Liver (tissue), 3 donors: ENCODE measurements around the gene ADAMTS2.

Experiments used
- EGR1 ChIP-seq, 2 donors: IDR thresholded peaks; 2 replicates each; pipeline ENCODE4 v1.6.1; 2016 to 2018; ENCODE audit warnings: antibody characterized with exemption in 2 of 2, low read depth in 2 of 2
- JUND ChIP-seq, 2 donors: IDR thresholded peaks; 2 replicates each; pipeline ENCODE4 v1.6.1; 2016; ENCODE audit warnings: antibody characterized with exemption in 2 of 2
- RAD21 ChIP-seq, 2 donors: IDR thresholded peaks; 2 replicates each; pipeline ENCODE4 v1.6.1; 2016; ENCODE audit warnings: antibody characterized with exemption in 2 of 2, mild to moderate bottlenecking in 2 of 2
- RXRA ChIP-seq, 2 donors: IDR thresholded peaks; 2 replicates each; pipeline ENCODE4 v1.6.1; 2017 to 2018; ENCODE audit warnings: antibody characterized with exemption in 2 of 2, mild to moderate bottlenecking in 1 of 2
- SP1 ChIP-seq: IDR thresholded peaks from 2 replicates; pipeline ENCODE4 v1.6.1; 2018; ENCODE audit warnings: antibody characterized with exemption, mild to moderate bottlenecking
- TAF1 ChIP-seq: conservative IDR thresholded peaks from 2 replicates; pipeline ENCODE4 v1.6.1; 2016; ENCODE audit warnings: antibody characterized with exemption, mild to moderate bottlenecking
- YY1 ChIP-seq: IDR thresholded peaks from 2 replicates; pipeline ENCODE4 v1.6.1; 2016; ENCODE audit warnings: antibody characterized with exemption, mild to moderate bottlenecking
- TF ChIP-seq, protein P1 (sequence below): fragments of 150-350 bp; IDR thresholded peaks from 2 replicates; pipeline ENCODE4 v1.5.1; 2017; ENCODE audit warnings: improper control_type of control experiment, low read depth, low read length; ENCODE audit not compliant: missing input control
- TF ChIP-seq, protein P2 (sequence below): IDR thresholded peaks from 2 replicates; pipeline ENCODE4 v1.6.1; 2016; ENCODE audit warnings: antibody characterized with exemption, mild to moderate bottlenecking
- TF ChIP-seq, protein P3 (sequence below): IDR thresholded peaks from 2 replicates; pipeline ENCODE4 v1.6.1; 2016; ENCODE audit warnings: antibody characterized with exemption
- TF ChIP-seq, protein P4 (sequence below): IDR thresholded peaks from 2 replicates; pipeline ENCODE4 v1.6.1; 2016; ENCODE audit warnings: antibody characterized with exemption
- TF ChIP-seq, protein P5 (sequence below): IDR thresholded peaks from 2 replicates; pipeline ENCODE4 v1.6.1; 2016; ENCODE audit warnings: antibody characterized with exemption
- donor health status: healthy.
- donor health status: healthy.

DNA sequence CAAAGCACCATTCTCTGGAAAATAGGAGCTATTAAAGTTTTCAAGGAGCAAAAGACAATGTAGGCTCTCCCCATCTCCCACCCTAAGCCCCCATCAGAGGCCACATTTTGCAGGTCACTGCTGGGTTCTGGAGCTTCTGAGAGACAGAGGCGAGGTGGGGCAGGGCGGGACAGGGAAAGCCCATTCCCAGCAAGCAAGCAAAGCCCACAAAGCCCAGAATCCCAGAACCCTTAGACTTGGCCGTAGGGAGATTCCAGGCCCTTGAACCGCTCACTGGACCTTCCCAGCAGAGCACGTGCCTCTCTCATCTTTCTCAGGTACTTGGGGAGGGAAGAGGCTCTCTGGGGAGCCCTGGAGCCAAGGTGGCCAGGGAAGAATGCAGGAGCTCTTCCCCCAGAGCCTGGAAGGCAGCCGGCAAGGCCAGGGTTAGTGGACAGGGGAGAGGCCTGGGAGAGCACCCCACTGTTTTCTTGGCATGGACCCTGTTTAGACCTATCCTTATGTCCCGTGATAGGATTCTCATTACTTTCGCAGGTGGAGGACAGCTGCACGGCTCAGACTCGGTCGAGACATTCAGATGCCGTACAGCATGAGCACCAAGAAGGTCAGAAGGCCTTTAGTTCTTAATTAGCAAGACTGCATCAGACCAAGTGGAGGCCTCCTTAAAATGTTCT is 232.7 kb downstream of the ADAMTS2 start:
- TF ChIP-seq RAD21 (IDR thresholded peaks at IDR 0.05) (no peak), RXRA (IDR thresholded peaks at IDR 0.05) (no peak), TAF1 (no peak), JUND (IDR thresholded peaks at IDR 0.05) (no peak), EGR1 (IDR thresholded peaks at IDR 0.05; ENCODE audit: low read depth in 2 of 2) (no peak), SP1 (no peak), YY1 (no peak)
- TF ChIP-seq, protein P1, sequence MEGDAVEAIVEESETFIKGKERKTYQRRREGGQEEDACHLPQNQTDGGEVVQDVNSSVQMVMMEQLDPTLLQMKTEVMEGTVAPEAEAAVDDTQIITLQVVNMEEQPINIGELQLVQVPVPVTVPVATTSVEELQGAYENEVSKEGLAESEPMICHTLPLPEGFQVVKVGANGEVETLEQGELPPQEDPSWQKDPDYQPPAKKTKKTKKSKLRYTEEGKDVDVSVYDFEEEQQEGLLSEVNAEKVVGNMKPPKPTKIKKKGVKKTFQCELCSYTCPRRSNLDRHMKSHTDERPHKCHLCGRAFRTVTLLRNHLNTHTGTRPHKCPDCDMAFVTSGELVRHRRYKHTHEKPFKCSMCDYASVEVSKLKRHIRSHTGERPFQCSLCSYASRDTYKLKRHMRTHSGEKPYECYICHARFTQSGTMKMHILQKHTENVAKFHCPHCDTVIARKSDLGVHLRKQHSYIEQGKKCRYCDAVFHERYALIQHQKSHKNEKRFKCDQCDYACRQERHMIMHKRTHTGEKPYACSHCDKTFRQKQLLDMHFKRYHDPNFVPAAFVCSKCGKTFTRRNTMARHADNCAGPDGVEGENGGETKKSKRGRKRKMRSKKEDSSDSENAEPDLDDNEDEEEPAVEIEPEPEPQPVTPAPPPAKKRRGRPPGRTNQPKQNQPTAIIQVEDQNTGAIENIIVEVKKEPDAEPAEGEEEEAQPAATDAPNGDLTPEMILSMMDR: no peak
- TF ChIP-seq, protein P2, sequence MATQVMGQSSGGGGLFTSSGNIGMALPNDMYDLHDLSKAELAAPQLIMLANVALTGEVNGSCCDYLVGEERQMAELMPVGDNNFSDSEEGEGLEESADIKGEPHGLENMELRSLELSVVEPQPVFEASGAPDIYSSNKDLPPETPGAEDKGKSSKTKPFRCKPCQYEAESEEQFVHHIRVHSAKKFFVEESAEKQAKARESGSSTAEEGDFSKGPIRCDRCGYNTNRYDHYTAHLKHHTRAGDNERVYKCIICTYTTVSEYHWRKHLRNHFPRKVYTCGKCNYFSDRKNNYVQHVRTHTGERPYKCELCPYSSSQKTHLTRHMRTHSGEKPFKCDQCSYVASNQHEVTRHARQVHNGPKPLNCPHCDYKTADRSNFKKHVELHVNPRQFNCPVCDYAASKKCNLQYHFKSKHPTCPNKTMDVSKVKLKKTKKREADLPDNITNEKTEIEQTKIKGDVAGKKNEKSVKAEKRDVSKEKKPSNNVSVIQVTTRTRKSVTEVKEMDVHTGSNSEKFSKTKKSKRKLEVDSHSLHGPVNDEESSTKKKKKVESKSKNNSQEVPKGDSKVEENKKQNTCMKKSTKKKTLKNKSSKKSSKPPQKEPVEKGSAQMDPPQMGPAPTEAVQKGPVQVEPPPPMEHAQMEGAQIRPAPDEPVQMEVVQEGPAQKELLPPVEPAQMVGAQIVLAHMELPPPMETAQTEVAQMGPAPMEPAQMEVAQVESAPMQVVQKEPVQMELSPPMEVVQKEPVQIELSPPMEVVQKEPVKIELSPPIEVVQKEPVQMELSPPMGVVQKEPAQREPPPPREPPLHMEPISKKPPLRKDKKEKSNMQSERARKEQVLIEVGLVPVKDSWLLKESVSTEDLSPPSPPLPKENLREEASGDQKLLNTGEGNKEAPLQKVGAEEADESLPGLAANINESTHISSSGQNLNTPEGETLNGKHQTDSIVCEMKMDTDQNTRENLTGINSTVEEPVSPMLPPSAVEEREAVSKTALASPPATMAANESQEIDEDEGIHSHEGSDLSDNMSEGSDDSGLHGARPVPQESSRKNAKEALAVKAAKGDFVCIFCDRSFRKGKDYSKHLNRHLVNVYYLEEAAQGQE: no peak
- TF ChIP-seq, protein P3, sequence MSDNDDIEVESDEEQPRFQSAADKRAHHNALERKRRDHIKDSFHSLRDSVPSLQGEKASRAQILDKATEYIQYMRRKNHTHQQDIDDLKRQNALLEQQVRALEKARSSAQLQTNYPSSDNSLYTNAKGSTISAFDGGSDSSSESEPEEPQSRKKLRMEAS: no peak
- TF ChIP-seq, protein P4, sequence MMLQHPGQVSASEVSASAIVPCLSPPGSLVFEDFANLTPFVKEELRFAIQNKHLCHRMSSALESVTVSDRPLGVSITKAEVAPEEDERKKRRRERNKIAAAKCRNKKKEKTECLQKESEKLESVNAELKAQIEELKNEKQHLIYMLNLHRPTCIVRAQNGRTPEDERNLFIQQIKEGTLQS: no peak
- TF ChIP-seq, protein P5, sequence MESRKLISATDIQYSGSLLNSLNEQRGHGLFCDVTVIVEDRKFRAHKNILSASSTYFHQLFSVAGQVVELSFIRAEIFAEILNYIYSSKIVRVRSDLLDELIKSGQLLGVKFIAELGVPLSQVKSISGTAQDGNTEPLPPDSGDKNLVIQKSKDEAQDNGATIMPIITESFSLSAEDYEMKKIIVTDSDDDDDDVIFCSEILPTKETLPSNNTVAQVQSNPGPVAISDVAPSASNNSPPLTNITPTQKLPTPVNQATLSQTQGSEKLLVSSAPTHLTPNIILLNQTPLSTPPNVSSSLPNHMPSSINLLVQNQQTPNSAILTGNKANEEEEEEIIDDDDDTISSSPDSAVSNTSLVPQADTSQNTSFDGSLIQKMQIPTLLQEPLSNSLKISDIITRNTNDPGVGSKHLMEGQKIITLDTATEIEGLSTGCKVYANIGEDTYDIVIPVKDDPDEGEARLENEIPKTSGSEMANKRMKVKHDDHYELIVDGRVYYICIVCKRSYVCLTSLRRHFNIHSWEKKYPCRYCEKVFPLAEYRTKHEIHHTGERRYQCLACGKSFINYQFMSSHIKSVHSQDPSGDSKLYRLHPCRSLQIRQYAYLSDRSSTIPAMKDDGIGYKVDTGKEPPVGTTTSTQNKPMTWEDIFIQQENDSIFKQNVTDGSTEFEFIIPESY: no peak
